NCI-H2029 treated with DMSO at 0.1 percent for 48 hours (cell line): ENCODE measurements around the gene EFNB2.

Experiments used
- DNase-seq: peaks from one replicate; lab custom pipeline; 2025; lab: John Stamatoyannopoulos, UW

The EFNB2 gene

GRCh38 chr13:106535552-106536243 is at the start of gene EFNB2:
EFNB2 (minus strand) TSS chr13:106535662; CDS start chr13:106534964, 698 bp downstream.
- peak; percentile 42 for DNase-seq

DNA sequence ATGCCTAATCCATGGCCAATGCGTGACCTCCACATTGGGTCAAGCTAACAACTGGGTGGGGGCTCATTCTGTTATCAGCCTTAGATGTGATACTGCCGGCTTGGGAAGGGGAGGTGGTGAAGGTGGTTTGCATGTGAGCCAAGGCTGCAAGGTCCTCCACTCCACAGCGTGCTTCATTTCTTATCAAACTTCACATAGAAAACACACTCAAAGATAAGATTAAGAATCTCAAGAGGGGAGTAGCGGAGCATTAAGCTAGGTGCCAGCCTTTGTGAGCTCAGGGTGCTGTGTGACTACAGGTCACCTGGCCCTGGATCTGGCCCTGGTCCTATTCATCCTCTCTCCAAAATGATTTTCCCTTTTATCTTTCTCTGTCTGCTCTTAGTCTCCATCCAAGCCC is 45.8 kb upstream of the EFNB2 start:
- DNase-seq = no peak

GRCh38 chr13:106575896-106576295 is 40.4 kb upstream of the EFNB2 start:
- no peak for DNase-seq

DNA sequence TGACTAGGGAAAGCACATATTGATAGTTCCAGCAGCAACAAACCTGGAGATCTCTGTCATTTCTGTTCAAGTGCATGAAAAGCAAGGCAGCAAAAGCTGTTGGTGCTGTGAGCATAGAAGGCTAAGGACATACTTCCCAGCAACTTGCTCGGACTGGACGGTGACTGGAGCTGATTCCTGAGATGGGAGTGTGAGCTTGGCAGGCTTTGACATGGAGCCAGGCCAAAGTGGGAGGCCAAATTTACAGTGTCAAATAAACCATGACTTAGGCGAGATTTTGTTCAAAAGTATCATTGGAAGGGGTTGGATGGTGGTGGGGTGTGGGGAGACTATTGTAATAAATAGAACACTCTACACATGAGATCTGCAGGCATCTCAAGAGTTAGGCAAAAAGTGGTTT is 38.4 kb upstream of the EFNB2 start:
- no peak for DNase-seq

DNA sequence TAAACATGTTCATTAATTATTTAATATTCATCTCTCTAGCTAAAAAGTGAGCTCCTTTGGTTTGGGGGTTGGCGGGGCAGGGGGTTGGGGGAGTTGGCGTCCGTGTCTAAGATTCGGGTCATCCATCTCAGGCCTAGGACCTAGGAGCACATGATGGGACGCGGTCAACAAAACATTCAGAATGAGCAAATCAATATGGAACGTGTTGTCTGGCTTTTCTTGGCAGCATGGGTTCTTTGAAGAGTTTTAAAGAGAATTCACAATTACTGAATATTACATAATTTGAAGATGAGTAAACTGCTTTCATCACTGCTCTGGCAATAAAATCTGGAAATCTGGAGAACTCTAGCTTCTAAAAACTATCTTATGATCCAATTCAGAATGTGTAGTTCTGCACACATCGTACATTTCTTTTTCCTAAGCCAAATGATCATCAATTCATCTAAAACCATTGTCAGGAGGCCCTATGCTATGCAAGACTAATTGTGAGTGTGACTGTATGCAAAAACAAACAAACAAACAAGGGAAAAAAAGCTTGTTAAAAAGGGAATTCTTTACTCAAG is 37.9 kb upstream of the EFNB2 start:
- DNase-seq = no peak

DNA sequence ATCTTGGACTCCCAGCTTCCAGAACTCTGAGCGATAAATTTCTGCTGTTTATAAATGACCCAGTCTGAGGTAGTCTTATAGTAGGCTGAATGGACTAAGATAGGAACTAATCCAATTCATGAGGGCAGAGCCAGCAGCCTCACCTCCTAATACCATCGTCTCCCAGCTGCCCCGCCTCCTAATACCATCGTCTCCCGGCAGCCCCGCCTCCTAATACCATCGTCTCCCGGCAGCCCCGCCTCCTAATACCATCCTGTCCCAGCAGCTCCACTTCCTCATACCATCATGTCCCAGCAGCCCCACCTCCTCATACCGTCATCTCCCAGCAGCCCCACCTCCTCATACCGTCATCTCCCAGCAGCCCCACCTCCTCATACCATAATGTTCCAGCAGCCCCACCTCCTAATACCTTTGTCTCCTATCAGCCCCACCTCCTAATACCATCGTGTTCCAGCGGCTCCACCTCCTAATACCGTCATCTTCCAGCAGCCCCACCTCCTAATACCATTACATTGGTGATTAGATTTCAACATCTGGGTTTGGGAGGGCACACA is 34.9 kb upstream of the EFNB2 start:
- DNase-seq = no peak

- no peak for DNase-seq
Measured at GRCh38 chr13:106569233-106570095, 34.0 kb upstream of the EFNB2 start.

- DNase-seq = no peak
Measured at GRCh38 chr13:106568299-106569003, 33.0 kb upstream of the EFNB2 start.

DNA sequence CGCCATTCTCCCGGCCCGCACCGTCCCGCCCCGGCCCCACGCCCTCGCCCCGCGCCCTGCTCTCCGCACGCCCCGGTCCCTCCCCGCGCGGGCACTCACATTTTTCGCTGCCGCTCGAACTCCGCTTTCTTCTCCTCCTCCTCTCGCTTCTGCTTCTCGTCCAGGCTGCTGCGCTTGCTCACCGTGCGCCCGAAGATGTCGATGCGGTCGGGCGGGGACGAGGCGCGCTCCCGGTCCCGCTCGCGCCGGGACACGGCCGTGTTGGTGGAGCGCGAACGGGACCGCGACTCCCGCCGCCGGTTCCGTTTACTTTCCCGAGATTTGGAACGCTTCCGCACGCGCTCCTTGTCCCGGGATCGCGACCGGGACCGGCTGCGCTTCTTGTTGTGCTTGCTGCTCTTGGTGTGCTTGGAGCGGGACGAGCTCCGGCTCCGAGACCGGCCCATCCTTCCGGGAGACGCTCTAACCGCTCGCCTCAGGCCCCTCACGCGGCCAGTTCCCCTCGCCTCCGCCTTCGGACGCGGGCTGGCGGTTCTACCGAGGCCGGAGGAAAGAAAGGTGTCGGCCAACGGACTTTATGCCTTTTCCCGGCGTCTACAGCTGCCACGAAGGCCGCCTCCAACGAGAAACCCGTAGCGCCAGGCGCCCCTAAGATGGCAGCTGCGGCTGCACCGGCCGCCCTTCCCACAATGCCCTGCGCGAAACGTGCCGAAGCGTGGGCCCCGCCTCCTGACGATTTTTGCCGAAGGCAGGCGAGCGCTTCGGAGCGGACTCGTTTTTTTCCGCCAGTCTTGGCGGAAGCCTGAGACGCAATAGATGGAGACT is 32.2 kb upstream of the EFNB2 start, which contains the start of gene ARGLU1:
TSS of gene ARGLU1 (minus strand) at position 664 of the 825 bp plus-strand sequence. CDS start at position 446, 218 bp downstream.
- peak; percentile 11 for DNase-seq

DNA sequence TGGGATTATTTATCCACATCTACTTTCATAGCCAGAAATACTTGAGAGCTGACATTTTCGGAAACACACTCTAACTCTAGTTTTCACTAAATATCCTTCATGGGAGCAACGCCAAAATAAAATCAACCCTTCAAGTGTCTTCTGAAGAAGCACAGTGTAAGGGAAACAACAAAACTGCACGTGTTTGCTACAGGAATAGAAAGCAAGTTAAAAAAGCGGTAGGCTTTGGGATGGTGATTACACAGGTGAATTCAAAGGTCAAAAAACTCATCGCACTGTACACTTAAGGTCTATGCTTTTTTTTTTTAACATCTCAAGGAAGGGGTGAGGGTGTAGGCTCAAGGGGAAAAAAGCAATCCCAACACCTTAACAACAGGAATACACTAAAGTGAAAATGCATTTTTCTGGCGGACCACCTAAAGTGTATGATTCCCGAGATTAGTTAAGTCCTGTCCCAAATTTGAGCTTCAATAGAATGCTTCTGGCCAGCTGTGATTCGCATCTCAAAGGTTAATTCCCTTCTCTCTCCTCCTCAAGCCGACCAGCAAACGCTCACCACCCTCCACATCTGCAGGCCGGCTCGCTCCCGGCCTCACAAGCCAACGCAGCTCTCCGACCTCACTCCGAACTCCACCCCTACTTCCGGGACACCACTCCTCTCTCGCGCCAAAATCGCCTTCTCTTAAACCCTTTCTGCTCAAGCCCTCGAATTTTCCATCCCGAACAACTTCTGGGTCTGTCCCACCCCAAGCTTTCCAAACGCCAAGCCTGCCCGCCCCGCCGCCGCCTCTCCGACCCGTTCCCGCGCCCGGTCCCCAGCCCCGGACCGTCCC is 31.4 kb upstream of the EFNB2 start:
- DNase-seq = peak; percentile 5

DNA sequence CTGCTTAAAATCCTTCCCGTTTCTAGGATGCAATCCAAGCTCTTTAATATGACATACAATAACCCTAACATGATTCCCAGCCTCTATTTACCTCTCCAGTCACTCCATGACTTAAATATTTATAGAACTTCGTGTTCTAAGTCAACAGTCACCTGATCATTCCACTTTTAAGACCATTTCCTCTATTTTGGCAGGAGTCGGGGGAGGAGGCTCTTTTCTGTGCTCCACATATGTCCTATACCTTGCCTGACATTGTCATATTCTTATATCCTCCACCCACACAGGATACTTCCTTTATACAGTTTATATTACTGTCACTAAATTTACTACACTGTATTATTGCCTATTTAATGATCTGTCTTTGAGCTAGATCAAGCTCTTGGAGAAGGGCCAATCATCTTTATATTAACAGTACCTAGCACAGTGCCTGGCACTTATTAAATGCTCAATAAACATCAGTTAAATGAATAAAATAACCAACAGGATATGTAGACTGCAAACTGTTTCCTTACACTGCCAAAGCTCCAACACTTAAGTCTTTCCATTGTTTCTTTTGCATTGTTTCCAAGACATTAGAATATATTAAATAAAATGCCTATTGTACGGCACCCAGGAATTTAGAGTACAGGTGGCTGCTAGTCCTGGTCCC is 29.8 kb upstream of the EFNB2 start:
- DNase-seq = no peak

- no peak for DNase-seq
Measured at GRCh38 chr13:106562301-106562700, 26.8 kb upstream of the EFNB2 start.

DNA sequence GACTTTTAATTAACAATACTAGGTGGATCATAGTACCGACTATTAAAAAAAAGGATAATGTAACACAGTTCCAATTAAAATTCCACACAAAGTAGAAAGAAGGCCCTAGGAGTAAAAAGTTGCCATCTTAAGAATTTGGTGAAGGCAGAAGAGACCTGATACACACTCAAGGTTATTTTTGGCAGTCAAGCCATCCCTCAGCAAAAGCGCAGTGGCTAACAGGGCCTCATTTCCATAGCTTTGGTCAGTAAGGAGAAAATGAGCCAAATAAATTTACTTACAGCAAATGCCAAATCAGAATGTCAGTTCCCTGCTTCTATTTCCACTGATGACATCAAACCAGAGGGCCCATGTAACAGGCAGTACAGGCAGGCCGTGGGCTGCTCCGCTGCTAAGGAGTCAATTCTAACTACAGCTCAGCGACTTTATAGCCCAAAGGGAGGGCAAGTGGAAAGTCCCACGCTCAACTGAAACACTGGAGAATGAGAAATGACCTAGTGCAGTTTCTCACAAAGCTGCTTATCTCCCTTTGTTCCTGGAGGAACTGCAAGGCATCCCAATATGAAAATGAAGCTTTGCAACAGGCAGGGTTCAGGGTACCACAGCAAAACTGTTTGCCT is 26.2 kb upstream of the EFNB2 start:
- DNase-seq = no peak

DNA sequence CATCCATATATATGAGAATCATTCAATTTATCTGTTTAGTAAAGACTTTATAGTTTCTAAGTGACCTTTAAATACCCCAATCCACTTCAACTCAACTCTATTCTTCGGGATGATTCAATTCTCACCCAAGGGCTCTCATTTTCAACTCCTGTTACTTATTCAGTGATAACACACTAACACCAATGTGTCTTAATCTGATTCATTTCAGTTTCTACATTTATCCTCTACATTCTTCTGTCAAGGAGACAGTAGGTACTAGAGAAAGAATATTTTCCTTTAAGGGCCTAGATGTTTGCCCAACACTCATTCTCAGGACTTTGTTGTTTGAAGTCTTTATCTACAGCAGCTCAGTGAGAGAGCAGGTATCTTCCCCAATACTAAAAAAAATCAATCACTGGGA is 25.4 kb upstream of the EFNB2 start:
- DNase-seq = no peak

DNA sequence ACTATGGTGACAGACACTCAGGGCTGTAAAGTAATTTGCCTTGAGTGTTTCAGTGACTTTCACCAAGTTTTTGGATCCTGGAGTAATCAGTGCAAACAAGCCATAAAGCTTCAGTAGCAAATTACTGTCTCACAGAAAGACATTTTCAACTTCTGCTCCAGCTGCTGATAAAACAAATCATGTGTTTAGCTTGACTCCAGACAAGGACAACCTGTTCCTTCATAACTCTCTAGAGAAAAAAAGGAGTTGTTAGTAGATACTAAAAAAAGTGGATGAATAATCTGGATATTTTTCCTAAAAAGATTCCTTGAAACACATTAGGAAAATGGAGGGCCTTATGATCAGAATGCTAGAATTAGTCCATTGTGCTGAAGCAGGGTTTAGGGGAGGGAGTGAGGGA is 23.1 kb upstream of the EFNB2 start:
- DNase-seq = no peak

GRCh38 chr13:106555631-106556328 is 20.3 kb upstream of the EFNB2 start:
- no peak for DNase-seq

DNA sequence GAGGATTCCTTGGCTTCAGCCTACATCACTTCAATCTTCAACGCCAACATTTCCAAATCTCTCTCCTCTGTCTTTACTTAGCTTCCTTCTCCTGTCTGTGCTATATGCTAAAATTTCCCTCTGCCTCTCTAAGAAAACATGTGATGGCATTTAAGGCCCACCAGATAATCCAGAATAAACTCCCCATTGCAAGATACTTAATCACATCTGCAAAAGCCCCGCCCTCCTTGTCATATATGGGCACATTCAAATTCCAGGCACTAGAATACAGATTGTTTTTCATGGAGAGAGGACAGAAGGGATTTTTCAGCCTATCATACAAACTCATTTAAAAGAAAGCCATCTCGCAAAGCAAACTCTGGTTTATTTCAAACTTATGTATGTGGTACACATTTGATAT is 16.3 kb upstream of the EFNB2 start:
- DNase-seq = no peak

DNA sequence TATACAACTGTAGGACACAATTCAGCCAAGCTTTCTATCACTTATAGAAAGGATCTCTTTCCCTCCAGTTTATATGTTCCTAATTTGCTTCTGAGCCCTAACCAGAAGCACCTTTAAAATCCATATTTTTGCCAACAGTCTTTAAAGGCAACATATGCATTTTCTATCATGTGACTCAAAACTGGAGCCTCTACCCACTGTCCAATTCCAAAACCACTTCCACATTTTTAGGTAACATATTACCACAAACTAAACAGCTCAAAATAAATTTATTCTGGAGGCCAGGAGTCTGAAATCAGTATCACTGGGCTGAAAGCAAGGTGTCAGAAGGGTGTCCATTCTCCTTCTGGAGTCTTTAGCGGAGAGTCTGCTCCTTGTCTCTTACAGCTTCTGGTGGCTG is 15.9 kb upstream of the EFNB2 start:
- no peak for DNase-seq
